Cardiac septum (tissue), 1 donor: Measurements from ENCODE around the gene IRX2. TPM values are rescaled to one million over a fixed set of nuclear protein-coding genes. Genes with fewer than 3 reads are reported as not detected.

ENCODE experiments used
- DNase-seq: peaks from one replicate; pipeline ENCODE4 v3.0.0-alpha.2; 2020; ENCODE audit warnings: low spot score
- intact Hi-C: fragments of 100-400 bp; cut with DNase I; formaldehyde crosslinking; loops from one replicate; pipeline ENCODE4 v1.14.0; 2022
- total RNA-seq: library from RNA; stranded (reverse); fragmentation: NEBNext Ultra II Directional; extraction: Animal tissue kit (Norgen Biotek cat#: 25700); gene quantifications from one replicate; pipeline ENCODE4 v1.2.1, GENCODE V29; 2021
- donor health status: DM: no; HTN: no; CAD: no.

Gene IRX2
- total RNA-seq, 1 donor from 2014 or later: 3.2 TPM

- DNase-seq: no peak
- intact Hi-C loops: no loop called here
Measured at GRCh38 chr5:2746561-2747032, 4.9 kb downstream of the IRX2 start.

- no peak for DNase-seq
- intact Hi-C loops: no loop called here
Measured at GRCh38 chr5:2744485-2744884, 7.0 kb downstream of the IRX2 start.

- intact Hi-C loops: no loop called here
- DNase-seq: no peak
Measured at GRCh38 chr5:2742921-2743679, 8.4 kb downstream of the IRX2 start.

GRCh38 chr5:2741956-2742355, 9.5 kb downstream of the IRX2 start:
- intact Hi-C loops: no loop called here
- DNase-seq: no peak

GRCh38 chr5:2740876-2741555, 10.5 kb downstream of the IRX2 start:
- DNase-seq: no peak
- intact Hi-C loops: no loop called here

GRCh38 chr5:2740051-2740875, 11.2 kb downstream of the IRX2 start:
- DNase-seq: peak; percentile 63
- intact Hi-C loops: no loop called here

- peak; percentile 61 for DNase-seq
- intact Hi-C loops: no loop called here
Measured at GRCh38 chr5:2739360-2740050, 12.0 kb downstream of the IRX2 start.

- peak; percentile 62 for DNase-seq
- intact Hi-C loops: no loop called here
Measured at GRCh38 chr5:2738700-2739359, 12.6 kb downstream of the IRX2 start.

- intact Hi-C loops: no loop called here
- no peak for DNase-seq
Measured at GRCh38 chr5:2738156-2738699, 13.2 kb downstream of the IRX2 start.

GRCh38 chr5:2737273-2738155, 14.0 kb downstream of the IRX2 start:
- peak; percentile 63 for DNase-seq
- intact Hi-C loops: no loop called here

- intact Hi-C loops: no loop called here
- DNase-seq: no peak
Measured at GRCh38 chr5:2736872-2737271, 14.6 kb downstream of the IRX2 start.

- intact Hi-C loops: no loop called here
- no peak for DNase-seq
Measured at GRCh38 chr5:2735996-2736395, 15.5 kb downstream of the IRX2 start.

- intact Hi-C loops: no loop called here
- no peak for DNase-seq
Measured at GRCh38 chr5:2732850-2733249, 18.6 kb downstream of the IRX2 start.

- intact Hi-C loops: no loop called here
- no peak for DNase-seq
Measured at GRCh38 chr5:2732004-2732403, 19.5 kb downstream of the IRX2 start.

GRCh38 chr5:2729189-2729588, 22.3 kb downstream of the IRX2 start:
- intact Hi-C loops: no loop called here
- no peak for DNase-seq

GRCh38 chr5:2727550-2727949, 23.9 kb downstream of the IRX2 start:
- intact Hi-C loops: no loop called here
- no peak for DNase-seq

GRCh38 chr5:2725980-2726765, 25.3 kb downstream of the IRX2 start:
- peak; percentile 50 for DNase-seq
- intact Hi-C loops: no loop called here
